SIG-M5 treated with dmso at 0.1 percent for 504 hours (cell line): Measurements from ENCODE around the gene NFATC3.
A peak's percentile ranks its signal among the peaks of the same experiment; 100 is the strongest.

Experiments
- DNase-seq: peaks from one replicate; lab custom pipeline; 2025; ENCODE audit not compliant: unreplicated experiment; lab: John Stamatoyannopoulos, UW

Gene NFATC3

GRCh38 chr16:68072038-68072695 is 13.0 kb upstream of the NFATC3 start:
- no peak for DNase-seq

- DNase-seq, result no peak
Observed at GRCh38 chr16:68073902-68074760, 11.0 kb upstream of the NFATC3 start.

GRCh38 chr16:68074850-68075555 is 10.2 kb upstream of the NFATC3 start:
- DNase-seq, result no peak

- DNase-seq, result no peak
Observed at GRCh38 chr16:68075980-68076379, 9.2 kb upstream of the NFATC3 start.

GRCh38 chr16:68076560-68076959 is 8.6 kb upstream of the NFATC3 start:
- no peak for DNase-seq

GRCh38 chr16:68077866-68078700 is 7.1 kb upstream of the NFATC3 start:
- DNase-seq, result no peak

GRCh38 chr16:68078701-68079375 is 6.3 kb upstream of the NFATC3 start:
- DNase-seq, result no peak

- no peak for DNase-seq
Observed at GRCh38 chr16:68079376-68079625, 5.9 kb upstream of the NFATC3 start.

- DNase-seq, result no peak
Observed at GRCh38 chr16:68079626-68080344, 5.4 kb upstream of the NFATC3 start.

GRCh38 chr16:68081861-68082628 is 3.1 kb upstream of the NFATC3 start:
- no peak for DNase-seq

GRCh38 chr16:68082629-68083238 is 2.4 kb upstream of the NFATC3 start:
- DNase-seq, result no peak

- no peak for DNase-seq
Observed at GRCh38 chr16:68083239-68083781, 1.9 kb upstream of the NFATC3 start.

- DNase-seq, result no peak
Observed at GRCh38 chr16:68083861-68084503, 1.2 kb upstream of the NFATC3 start.

GRCh38 chr16:68084504-68085258 is 489 bp upstream of the NFATC3 start:
- peak; percentile 74 for DNase-seq

- DNase-seq, result peak; percentile 45
Observed at GRCh38 chr16:68086336-68086841, 1.2 kb downstream of the NFATC3 start.

GRCh38 chr16:68086860-68087268 is 1.7 kb downstream of the NFATC3 start:
- DNase-seq, result no peak

GRCh38 chr16:68087688-68088087 is 2.5 kb downstream of the NFATC3 start:
- DNase-seq, result no peak
